Measurements from ENCODE around the gene ZNF580. TPM values are rescaled to one million over a fixed set of nuclear protein-coding genes. Genes with fewer than 3 reads are reported as not detected.

ZNF580 gene
- total RNA-seq, 6 donors from 2014 or later = 28.1 to 84.1 (median 38.0) TPM

- TF ChIP-seq POLR2A (IDR thresholded peaks at IDR 0.05) (no peak), CTCF (IDR thresholded peaks at IDR 0.05) (peak in 2 of 6 experiments; percentile 10 to 13), POLR2AphosphoS5 (IDR thresholded peaks at IDR 0.05) (peak in 1 of 2 donors; percentile 16), EP300 (IDR thresholded peaks at IDR 0.05) (no peak)
- DNase-seq = no peak
- Histone ChIP-seq H3K4me1 (peaks cover 20 to 32% (median 26%) of the 10 kb centered on the region in 4 donors), H3K4me3 (no peak overlapping the region), H3K27ac (peak overlapping the region; percentile 1 to 69 (median 54)), H3K9me3 (no peaks in the 10 kb centered on the region), H3K36me3 (peaks cover 16 to 55% (median 34%) of the 10 kb centered on the region in 4 donors), H3K27me3 (no peaks in the 10 kb centered on the region)
- 43 to 56% methylated on average over 3 of the region's 3 CpGs for WGBS, 2 donors
- no peak for ATAC-seq (ENCODE audit: low FRiP score in 2 of 2)
Measured at GRCh38 chr19:55619286-55619685, 21.5 kb upstream of the ZNF580 start.

- H3K36me3 ChIP-seq = peaks cover 11 to 41% (median 26%) of the 10 kb centered on the region in 4 donors
- no peaks in the 10 kb centered on the region for H3K27me3 ChIP-seq
- no peaks in the 10 kb centered on the region for H3K9me3 ChIP-seq
- 75 to 93% methylated on average over 12 of the region's 12 CpGs for WGBS, 2 donors
- no peak for DNase-seq
- peaks cover 28 to 39% (median 31%) of the 10 kb centered on the region in 4 donors for H3K4me1 ChIP-seq
- no peak for ATAC-seq (ENCODE audit: low FRiP score in 2 of 2)
- peak overlapping the region; percentile 5 to 66 (median 44) for H3K27ac ChIP-seq
- no peak overlapping the region for H3K4me3 ChIP-seq
- TF ChIP-seq CTCF (IDR thresholded peaks at IDR 0.05) = no peak
- TF ChIP-seq POLR2A (IDR thresholded peaks at IDR 0.05) = peak in 1 of 4 donors; percentile 15
- peak in 1 of 2 donors; percentile 42 for TF ChIP-seq POLR2AphosphoS5 (IDR thresholded peaks at IDR 0.05)
- TF ChIP-seq EP300 (IDR thresholded peaks at IDR 0.05) = no peak
Measured at GRCh38 chr19:55620410-55621204, 20.2 kb upstream of the ZNF580 start.

GRCh38 chr19:55621205-55621672 lies 19.6 kb upstream of the ZNF580 start:
- Histone ChIP-seq H3K9me3 (no peaks in the 10 kb centered on the region), H3K4me3 (no peak overlapping the region), H3K27me3 (no peaks in the 10 kb centered on the region), H3K36me3 (peaks cover 5 to 35% (median 19%) of the 10 kb centered on the region in 4 donors), H3K4me1 (peaks cover 28 to 39% (median 31%) of the 10 kb centered on the region in 4 donors), H3K27ac (peak overlapping the region; percentile 5 to 66 (median 44))
- TF ChIP-seq POLR2AphosphoS5 (IDR thresholded peaks at IDR 0.05) = no peak
- no peak for TF ChIP-seq POLR2A (IDR thresholded peaks at IDR 0.05)
- no peak for TF ChIP-seq EP300 (IDR thresholded peaks at IDR 0.05)
- no peak for TF ChIP-seq CTCF (IDR thresholded peaks at IDR 0.05)
- no peak for DNase-seq
- 85 to 92% methylated on average over 5 to 9 of the region's 9 CpGs for WGBS, 2 donors
- ATAC-seq (ENCODE audit: low FRiP score in 2 of 2) = no peak

GRCh38 chr19:55621673-55622231 lies 19.1 kb upstream of the ZNF580 start:
- TF ChIP-seq POLR2AphosphoS5 (IDR thresholded peaks at IDR 0.05) (no peak), CTCF (IDR thresholded peaks at IDR 0.05) (no peak), POLR2A (IDR thresholded peaks at IDR 0.05) (no peak), EP300 (IDR thresholded peaks at IDR 0.05) (no peak)
- WGBS, 2 donors = 93 to 97% methylated on average over 36 to 47 of the region's 55 CpGs
- peaks cover 28 to 39% (median 31%) of the 10 kb centered on the region in 4 donors for H3K4me1 ChIP-seq

More at GRCh38 chr19:55621673-55622231, 19.1 kb upstream of the ZNF580 start:
- peak in 1 of 2 donors; percentile 87 for DNase-seq
- H3K27me3 ChIP-seq = no peaks in the 10 kb centered on the region
- no peak overlapping the region for H3K4me3 ChIP-seq
- no peak for ATAC-seq (ENCODE audit: low FRiP score in 2 of 2)
- no peaks in the 10 kb centered on the region for H3K9me3 ChIP-seq
- H3K27ac ChIP-seq = peak overlapping the region in 1 of 4 donors; percentile 66
- H3K36me3 ChIP-seq = peaks cover 2 to 30% (median 14%) of the 10 kb centered on the region in 4 donors

Data from upper lobe of left lung (tissue), 6 donors.